GM21576 (cell line): ENCODE results near the gene C10orf67.

Experiments used
- ATAC-seq: cut with Tn5 transposase; IDR thresholded peaks from one replicate; pipeline ENCODE4 v1.9.1; 2021; ENCODE audit warnings: mild to moderate bottlenecking, moderate library complexity; ENCODE audit not compliant: unreplicated experiment

Gene C10orf67

DNA sequence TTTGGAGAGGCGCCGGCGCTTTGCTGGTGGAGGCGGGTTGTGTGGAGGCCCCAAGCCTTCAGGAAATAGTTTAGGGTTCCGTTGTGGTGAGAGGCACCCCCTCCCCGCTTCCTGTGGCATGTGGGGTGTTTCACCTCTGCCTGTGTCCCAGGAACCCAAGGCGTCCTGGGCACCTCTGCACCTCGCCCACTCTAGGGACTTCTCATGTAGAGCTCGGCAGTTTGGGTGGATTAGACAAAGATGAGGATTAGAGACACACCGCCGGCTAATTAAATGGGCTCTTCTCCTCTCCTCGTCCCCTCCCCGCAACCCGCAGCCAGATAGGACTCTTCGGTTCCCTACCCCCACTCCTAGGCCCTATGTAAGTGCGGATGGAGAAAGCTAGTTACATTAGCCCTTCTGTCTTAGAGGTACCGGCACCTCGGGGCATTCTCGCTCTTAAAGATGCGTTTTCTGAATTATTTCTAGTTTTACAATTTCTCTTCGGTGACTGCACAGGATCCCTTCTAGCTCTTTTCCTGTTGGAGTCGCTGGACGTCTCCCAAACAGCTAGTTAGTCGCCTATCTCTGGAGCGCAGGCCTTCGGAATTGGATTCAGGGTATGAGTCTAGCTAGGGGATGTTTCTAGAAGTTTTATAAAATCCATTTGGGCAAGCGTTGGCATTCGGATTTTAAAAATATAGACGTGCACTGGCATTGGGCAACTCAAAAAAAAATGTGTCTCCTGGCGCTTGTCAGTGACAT, 144.7 kb downstream of the C10orf67 start:
- ATAC-seq, result no peak

DNA sequence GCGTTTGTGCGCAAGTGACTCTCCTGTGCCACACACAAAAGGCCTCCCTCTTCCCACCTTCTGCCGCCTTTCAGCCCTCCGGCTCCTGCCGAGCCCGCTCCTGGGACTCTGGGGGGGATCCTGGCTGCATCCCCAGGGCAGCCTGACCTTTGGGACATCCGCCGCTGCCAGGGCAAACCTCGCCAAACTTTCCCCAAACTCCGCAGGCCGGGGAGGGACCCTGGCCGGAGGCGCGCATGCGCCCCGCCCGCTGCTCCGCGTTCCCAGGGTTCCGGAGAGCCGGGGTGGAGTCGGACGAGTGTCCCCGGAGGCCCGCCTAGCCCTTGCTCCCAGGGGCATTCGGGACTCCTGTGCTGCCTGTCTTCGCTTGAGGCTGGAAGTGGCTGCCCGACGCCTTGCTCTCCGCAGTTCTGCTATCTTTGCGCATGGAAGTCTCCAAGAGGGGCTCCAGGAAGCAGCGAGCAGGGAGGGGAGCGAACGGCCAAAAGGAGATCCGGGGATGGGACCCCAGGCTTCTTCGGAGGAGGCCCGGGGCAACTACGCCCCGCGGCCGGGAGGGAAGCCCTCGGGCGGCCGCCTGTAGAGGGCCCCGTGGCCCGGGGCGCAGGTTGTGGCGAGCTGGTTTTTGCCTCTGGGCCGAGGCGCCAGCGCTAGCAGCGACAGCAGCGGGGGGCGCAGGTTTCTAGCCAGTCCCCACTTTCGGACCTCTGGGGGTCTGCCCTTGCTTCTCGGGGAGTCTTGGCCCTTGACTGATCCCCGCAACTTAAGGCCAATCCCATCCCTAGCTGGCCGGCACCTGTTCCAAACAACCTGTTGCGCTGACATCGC, 145.4 kb downstream of the C10orf67 start:
- no peak for ATAC-seq

DNA sequence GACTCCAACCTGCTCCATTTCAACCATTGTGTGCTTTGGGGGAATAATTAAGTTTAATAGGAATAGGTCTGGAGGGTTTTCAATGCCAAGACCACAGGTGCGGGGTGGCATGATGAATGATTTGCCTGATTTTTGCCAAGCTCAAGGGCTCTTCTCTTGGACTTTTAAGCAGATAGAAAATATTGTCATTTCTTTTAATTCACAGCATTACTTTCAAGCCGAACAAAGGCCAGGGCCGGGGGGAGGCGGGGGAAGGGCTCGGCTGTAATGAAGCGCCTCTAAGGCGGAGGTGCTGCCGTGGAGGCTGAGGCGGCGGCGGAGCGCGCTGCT, 146.0 kb downstream of the C10orf67 start:
- no peak for ATAC-seq

GRCh38 chr10:23197416-23197861, 147.2 kb downstream of the C10orf67 start:
- no peak for ATAC-seq

- ATAC-seq, result no peak
Measured at GRCh38 chr10:23196915-23197314, 147.7 kb downstream of the C10orf67 start.

GRCh38 chr10:23195846-23196600, 148.6 kb downstream of the C10orf67 start:
- ATAC-seq, result no peak

DNA sequence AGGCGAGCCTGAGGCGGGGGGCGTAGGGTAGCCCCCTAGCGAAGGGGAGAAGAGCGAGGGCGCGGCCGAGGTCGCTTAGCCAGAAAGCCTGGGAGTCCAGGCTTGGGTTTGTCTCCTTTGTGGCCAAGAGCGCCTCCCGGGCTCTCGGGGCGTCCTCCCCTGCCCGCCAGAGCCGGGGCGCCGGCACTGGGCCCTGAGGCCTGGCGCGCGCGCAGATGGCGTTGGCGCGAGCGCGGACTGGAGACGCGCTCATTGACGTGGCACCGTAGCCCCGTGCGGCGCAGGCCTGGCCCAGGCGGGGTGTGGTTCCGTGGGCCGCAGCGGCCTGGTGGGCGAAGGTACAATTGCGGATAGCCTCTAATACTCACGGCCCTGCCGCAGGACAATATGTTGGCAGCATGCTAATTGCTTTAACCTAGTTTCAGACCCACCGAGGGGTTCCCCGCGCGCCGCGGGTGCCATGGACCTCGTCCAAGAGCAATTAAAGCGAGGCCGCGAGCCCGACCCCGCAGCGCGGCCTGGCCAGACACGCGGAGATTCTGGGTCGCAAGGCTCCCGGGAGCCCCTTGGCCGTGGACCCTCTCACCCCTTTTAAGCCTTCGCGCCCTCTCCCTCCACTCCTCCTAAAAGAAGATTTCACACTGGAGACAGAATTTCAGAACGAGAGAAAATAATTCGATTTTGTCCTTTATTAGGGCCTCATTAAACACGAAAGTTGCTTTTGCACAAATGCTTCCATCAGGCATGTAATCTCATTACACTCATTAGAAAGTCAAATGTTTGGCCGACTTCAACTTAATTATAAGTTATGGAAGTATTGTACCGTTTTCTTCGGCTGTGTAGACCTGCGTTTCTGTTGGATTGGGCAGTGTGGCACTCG, 149.4 kb downstream of the C10orf67 start:
- no peak for ATAC-seq

GRCh38 chr10:23194471-23194965, 150.1 kb downstream of the C10orf67 start:
- ATAC-seq, result no peak

DNA sequence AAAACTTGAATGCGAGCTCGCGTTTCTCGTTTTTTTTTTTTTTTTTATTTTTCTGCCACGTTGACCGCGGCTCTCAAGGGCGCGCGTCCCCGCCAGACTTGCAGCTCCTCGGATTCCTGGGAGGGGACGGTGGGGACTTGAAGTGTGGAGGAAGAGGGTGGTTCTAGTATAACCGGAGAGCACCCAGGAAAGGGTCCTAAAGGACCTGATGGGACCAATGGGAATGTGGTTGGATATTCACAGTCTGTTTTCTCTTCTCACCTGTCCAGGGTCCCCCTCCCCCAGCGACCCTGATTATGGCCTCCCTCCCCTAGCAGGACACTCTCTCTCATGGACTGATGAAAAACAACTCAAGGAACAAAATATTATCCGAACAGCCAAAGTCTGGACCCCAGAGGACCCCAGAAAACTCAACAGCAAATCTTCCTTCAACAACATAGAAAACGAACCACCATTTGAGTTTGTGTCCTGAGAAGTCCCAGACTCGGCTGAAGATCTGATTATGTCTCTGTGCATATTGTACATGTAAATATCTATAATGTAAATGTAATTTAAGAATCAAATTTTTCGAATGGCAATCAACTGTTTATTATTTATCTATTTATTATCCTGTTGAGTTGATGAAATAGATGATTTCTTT, 151.0 kb downstream of the C10orf67 start:
- no peak for ATAC-seq

GRCh38 chr10:23192712-23193434, 151.7 kb downstream of the C10orf67 start:
- no peak for ATAC-seq

- no peak for ATAC-seq
Measured at GRCh38 chr10:23191764-23192711, 152.6 kb downstream of the C10orf67 start, which contains the start of gene PTF1A. Gene PTF1A, plus strand, starts transcription at chr10:23192312. Its CDS starts 219 bp downstream, at chr10:23192531.

GRCh38 chr10:23190872-23191763, 153.5 kb downstream of the C10orf67 start:
- ATAC-seq, result no peak

- no peak for ATAC-seq
Measured at GRCh38 chr10:23189024-23189423, 155.6 kb downstream of the C10orf67 start.

GRCh38 chr10:23187155-23187554, 157.4 kb downstream of the C10orf67 start:
- ATAC-seq, result no peak

DNA sequence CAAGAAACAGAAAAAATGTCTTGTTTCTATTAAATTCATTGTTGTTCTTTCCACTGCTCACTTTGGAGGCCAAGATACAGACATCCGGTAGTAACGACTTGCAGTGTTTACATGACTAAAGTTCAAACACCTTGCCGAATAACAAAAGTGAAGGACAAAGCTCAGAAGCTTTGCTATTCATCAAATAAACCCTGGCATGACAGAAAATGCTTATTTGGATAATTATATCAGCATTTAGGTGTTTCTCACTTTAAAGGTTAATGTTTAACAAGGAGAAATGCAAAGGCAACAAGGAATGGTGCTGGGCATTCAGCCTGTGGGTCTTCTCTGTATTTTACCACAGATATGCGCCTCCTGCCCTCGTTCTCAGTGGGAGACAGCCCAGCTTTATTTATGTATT, 157.9 kb downstream of the C10orf67 start:
- ATAC-seq, result no peak

- no peak for ATAC-seq
Measured at GRCh38 chr10:23186178-23186577, 158.4 kb downstream of the C10orf67 start.

- no peak for ATAC-seq
Measured at GRCh38 chr10:23174977-23175512, 169.6 kb downstream of the C10orf67 start.
